ENCODE results near the gene TOMM34. TPM values are rescaled to one million over a fixed set of nuclear protein-coding genes. Genes with fewer than 3 reads are reported as not detected.

The TOMM34 gene
- total RNA-seq, 4 donors from 2014 or later: 18.4 to 26.0 (median 23.0) TPM

DNA sequence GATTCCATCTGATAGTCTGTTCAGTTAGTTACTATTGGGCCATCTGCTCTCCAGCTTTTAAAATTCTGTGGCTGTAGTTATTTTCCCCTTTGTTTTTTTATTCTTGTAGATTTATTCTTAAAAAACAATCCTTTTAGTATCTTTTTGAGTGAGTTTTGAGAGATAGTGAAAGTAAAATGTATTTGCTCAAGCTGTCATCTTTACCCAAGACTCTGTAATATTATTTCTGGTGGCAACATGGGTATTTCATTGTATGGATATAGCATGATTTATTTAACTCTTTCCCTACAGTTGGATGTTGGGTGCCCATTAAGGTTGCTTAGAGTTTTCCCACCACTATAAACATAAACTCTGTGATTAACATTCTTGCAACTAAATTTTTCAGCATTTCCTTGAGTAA is 30.8 kb upstream of the TOMM34 start:
- H3K36me3 ChIP-seq: no peaks in the 10 kb centered on the region
- no peak overlapping the region for H3K4me3 ChIP-seq (replicated peaks in 1 of 3)
- intact Hi-C loops (cut with DNase I): no loop called here
- H3K27me3 ChIP-seq: no peaks in the 10 kb centered on the region
- TF ChIP-seq POLR2A (IDR thresholded peaks at IDR 0.05): no peak
- TF ChIP-seq, protein P1, sequence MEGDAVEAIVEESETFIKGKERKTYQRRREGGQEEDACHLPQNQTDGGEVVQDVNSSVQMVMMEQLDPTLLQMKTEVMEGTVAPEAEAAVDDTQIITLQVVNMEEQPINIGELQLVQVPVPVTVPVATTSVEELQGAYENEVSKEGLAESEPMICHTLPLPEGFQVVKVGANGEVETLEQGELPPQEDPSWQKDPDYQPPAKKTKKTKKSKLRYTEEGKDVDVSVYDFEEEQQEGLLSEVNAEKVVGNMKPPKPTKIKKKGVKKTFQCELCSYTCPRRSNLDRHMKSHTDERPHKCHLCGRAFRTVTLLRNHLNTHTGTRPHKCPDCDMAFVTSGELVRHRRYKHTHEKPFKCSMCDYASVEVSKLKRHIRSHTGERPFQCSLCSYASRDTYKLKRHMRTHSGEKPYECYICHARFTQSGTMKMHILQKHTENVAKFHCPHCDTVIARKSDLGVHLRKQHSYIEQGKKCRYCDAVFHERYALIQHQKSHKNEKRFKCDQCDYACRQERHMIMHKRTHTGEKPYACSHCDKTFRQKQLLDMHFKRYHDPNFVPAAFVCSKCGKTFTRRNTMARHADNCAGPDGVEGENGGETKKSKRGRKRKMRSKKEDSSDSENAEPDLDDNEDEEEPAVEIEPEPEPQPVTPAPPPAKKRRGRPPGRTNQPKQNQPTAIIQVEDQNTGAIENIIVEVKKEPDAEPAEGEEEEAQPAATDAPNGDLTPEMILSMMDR (IDR thresholded peaks at IDR 0.05): no peak
- peaks cover 12 to 23% of the 10 kb centered on the region in 2 donors for H3K4me1 ChIP-seq
- peak overlapping the region in 2 of 3 donors; percentile 8 to 65 for H3K27ac ChIP-seq
- no peaks in the 10 kb centered on the region for H3K9me3 ChIP-seq
- no peak for DNase-seq

DNA sequence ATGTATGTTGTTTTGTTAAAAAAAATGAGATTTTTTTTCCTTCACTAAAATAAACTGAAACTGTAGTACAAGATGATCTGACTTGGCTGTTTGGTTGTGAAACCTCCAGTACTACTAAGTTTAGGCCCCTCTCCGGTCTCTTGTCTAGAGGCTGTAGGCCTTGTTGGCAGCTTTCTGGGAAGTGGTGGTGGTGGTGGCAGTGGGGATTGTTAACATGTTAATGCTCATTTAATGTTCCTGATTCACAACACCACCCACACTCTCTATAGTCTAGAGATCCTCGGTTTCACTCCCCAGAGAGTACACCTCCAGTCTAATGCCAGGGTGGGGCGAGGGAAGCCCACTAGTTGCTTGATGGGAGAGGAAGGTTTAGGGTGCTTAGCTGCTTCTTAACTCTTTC is 30.2 kb upstream of the TOMM34 start:
- Histone ChIP-seq H3K9me3 (no peaks in the 10 kb centered on the region), H3K27ac (peak overlapping the region in 2 of 3 donors; percentile 8 to 65), H3K27me3 (no peaks in the 10 kb centered on the region), H3K36me3 (peaks cover 0 to 5% of the 10 kb centered on the region in 2 donors), H3K4me3 (replicated peaks in 1 of 3) (no peak overlapping the region), H3K4me1 (peaks cover 12 to 23% of the 10 kb centered on the region in 2 donors)
- intact Hi-C loops (cut with DNase I): no loop called here
- DNase-seq: no peak
- WGBS, 2 donors: 56 to 72% methylated on average over 3 of the region's 3 CpGs
- no peak for TF ChIP-seq POLR2A (IDR thresholded peaks at IDR 0.05)
- TF ChIP-seq, protein P1 (IDR thresholded peaks at IDR 0.05): no peak

DNA sequence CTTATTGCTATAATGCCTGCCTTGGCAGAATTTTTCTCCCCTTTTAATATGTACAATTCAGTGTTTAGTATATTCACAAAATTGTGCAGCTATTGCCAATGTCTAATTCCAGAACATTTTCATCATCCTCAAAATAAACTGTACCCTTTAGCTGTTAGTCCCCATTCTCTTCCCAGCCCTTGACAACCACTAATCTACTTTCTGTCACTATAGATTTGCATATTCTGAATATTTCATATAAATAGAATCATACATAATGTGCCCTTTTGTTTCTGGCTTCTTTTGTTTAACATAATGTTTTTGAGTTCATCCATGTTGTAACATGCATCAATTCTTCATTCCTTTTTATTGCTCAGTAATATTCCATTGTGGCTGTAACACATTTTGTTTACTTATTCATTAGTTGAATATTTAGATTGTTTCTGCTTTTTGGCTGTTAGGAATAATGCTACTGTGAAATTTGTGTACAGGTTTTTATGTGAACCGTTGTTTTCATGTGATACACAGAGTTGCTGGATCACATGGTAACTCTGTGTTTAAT is 28.5 kb upstream of the TOMM34 start:
- TF ChIP-seq, protein P1 (IDR thresholded peaks at IDR 0.05): no peak
- no peak for TF ChIP-seq POLR2A (IDR thresholded peaks at IDR 0.05)
- Histone ChIP-seq H3K36me3 (peaks cover 0 to 7% of the 10 kb centered on the region in 2 donors), H3K27me3 (no peaks in the 10 kb centered on the region), H3K27ac (no peak overlapping the region), H3K4me3 (replicated peaks in 1 of 3) (no peak overlapping the region), H3K4me1 (peaks cover 9 to 20% of the 10 kb centered on the region in 2 donors), H3K9me3 (no peaks in the 10 kb centered on the region)
- no peak for DNase-seq
- intact Hi-C loops (cut with DNase I): no loop called here
- WGBS, 2 donors: 90 to 93% methylated on average over 1 of the region's 1 CpG

DNA sequence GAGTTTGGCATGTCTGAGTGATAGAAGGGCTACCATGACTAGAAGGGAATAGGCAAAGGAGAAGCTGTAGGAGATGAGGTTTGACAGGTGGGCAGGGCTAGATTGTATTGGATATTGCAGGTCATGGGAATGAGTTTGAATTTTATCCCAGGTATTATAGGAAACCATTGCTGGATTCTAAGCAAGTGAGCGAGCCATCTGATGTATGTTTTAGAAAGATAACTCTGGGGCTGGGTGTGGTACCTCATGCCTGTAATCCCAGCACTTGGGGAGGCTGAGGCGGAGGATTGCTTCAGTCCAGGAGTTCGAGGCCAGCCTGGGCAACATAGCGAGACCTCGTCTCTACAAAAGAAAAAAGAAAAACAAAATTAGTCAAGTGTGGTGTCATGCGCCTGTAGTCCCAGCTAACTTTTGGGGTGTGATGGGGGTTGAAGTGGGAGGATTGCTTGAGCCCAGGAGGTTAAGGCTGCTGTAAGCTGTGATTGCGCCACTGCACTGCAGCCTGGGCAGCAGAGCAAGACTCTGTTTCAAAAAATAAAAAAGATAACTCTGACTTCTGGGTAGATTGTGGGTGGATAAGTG is 23.0 kb upstream of the TOMM34 start:
- intact Hi-C loops (cut with DNase I): no loop called here
- Histone ChIP-seq H3K36me3 (peaks cover 6 to 12% of the 10 kb centered on the region in 2 donors), H3K4me3 (replicated peaks in 1 of 3) (no peak overlapping the region), H3K27ac (no peak overlapping the region), H3K4me1 (no peaks in the 10 kb centered on the region), H3K27me3 (no peaks in the 10 kb centered on the region), H3K9me3 (no peaks in the 10 kb centered on the region)
- WGBS, 2 donors: 95 to 98% methylated on average over 7 of the region's 7 CpGs
- TF ChIP-seq, protein P1 (IDR thresholded peaks at IDR 0.05): no peak
- no peak for DNase-seq

DNA sequence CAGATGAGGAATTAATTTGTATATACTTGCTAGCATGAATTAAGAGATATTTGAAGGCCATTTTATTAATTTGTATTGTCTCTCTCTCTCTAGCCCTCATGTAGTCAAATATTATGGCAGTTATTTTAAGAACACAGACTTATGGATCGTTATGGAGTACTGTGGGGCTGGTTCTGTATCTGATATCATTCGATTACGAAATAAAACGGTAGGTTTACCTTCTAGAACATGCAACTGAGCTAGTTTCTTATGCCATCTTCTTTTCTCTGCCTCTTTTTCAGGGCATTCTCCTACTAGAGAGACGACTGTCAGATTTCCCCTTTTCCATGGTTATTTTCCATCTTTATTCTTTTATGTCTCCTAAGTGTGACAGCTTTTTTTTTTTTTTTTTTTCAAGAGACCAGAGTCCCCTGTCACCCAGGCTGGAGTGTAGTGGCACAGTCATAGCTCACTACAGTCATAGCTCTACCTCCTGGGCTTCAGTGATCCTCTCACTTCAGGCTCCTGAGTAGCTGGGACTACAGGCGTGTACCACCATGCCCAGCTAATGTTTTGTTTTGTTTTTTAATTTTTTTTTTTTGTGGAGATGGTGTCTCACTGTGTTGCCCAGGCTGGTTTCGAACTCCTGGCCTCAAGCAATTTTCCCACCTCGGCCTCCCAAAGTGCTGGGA is 21.7 kb upstream of the TOMM34 start:
- TF ChIP-seq POLR2A (IDR thresholded peaks at IDR 0.05): no peak
- TF ChIP-seq, protein P1 (IDR thresholded peaks at IDR 0.05): no peak
- peaks cover 6 to 12% of the 10 kb centered on the region in 2 donors for H3K36me3 ChIP-seq
- no peaks in the 10 kb centered on the region for H3K9me3 ChIP-seq
- H3K4me1 ChIP-seq: no peaks in the 10 kb centered on the region
- no peak for DNase-seq
- WGBS, 2 donors: 94% methylated on average over 8 of the region's 8 CpGs
- H3K27me3 ChIP-seq: no peaks in the 10 kb centered on the region
- no peak overlapping the region for H3K27ac ChIP-seq
- H3K4me3 ChIP-seq (replicated peaks in 1 of 3): no peak overlapping the region
- intact Hi-C loops (cut with DNase I): no loop called here
